GM18907 (cell line): Measurements from ENCODE around the gene COA3.

Source experiments
- ATAC-seq: cut with Tn5 transposase; IDR thresholded peaks from one replicate; pipeline ENCODE4 v1.9.1; 2021; ENCODE audit warnings: mild to moderate bottlenecking, moderate library complexity; ENCODE audit not compliant: unreplicated experiment

Gene COA3

DNA sequence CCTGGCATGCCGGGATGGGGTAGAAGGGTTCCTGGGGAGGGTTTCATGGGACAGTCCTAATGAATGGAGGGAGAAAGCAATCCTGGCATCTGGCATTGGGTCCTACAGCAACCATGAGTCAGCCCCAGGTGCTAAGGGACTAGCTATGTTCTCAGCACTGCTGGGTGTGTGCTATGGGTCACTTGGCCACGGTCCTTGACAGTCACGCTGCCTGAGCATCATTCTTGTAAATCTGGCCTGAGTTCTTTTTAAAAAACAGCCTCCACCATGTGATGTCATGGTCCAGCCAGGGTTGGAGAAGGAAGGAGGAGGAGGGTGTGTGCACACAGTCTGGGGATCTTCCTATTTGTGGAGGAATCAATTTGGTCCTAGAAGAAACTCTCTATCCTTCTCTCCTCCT lies 43.7 kb downstream of the COA3 start:
- no peak for ATAC-seq

DNA sequence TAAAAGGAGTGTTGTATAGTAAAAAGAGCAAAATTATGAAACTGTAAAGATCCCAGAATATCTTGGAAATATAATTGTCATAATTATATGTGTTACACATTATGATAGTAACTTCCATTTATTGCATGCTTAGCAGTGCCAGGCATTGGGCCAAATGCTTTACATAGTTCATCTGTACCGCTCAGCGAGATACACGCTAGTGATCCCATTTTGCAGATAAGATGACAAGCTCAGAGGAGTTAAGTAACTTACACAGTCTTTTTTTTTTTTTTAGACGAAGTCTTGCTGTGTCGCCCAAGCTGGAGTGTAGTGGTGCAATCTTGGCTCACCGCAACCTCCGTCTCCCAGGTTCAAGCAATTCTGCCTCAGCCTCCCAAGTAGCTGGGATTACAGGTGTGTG lies 46.9 kb downstream of the COA3 start:
- no peak for ATAC-seq

DNA sequence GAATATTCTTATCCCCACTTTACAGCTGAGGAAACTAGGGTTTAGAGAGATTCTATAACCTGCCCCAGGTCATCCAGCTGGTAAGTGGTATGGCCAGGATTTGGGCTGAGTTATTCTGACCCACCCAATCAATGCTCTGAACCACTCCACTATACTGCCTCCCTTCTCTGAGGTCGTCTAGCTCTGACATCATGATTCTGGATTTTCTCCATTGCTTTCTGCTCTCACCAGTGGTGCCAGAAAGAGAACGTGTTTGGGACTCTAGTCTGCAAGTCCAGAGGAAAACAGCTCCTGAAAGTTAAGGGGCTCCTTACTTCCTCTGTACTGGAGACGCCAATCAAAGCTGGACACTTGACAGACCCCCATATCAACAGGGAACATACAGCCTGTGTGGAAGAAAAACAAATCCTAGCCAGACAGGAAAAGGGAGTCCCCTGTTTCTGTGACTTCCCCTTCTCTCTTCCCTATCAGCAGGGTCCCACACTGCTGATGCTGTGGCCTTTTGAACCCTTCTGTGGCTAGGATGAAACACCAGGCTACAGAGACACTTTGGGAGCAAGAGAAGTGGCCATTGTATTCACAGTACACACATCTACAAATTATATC lies 47.7 kb downstream of the COA3 start:
- ATAC-seq: no peak

DNA sequence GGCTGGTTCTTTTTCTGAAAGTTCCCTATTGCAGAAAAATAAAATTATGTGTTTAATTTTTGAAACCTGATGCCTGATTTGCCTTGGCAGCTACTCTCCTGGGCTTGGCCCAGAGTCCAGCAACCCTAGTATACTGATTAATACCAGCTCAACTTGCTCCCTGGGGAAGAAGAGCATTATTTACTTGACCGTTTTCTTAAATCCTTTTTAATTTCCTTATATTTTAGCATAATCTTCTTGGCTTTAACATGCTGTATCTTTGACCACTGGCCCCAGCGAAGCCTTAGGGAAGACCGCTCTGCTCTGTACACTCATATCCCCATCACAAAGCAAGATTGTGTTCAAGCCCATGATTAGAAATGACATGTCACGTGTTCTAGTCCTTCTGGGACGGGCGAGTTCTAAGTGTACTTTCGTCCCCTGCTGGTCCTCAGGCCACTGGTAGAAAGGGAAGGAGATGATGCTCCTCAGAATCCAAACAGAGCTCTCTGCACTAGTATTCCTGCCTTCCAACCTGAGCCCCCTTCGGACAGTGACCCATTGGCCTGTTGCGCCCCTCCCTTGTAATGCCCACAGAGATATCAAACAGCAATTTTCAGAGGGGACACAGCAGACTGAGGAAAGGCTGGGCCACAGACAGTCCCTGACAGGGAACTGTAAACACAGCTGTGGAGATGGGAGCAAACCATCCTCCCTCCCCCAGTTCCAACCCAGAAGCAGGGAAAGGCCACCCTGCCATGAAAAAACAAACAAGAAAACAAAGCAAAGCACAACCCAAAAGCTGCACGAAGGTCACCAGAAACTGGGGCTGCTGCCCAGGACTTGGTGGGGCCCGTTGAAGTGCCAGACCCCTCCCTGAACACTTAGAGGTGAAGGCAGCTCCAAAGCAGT lies 49.4 kb downstream of the COA3 start:
- ATAC-seq: no peak

DNA sequence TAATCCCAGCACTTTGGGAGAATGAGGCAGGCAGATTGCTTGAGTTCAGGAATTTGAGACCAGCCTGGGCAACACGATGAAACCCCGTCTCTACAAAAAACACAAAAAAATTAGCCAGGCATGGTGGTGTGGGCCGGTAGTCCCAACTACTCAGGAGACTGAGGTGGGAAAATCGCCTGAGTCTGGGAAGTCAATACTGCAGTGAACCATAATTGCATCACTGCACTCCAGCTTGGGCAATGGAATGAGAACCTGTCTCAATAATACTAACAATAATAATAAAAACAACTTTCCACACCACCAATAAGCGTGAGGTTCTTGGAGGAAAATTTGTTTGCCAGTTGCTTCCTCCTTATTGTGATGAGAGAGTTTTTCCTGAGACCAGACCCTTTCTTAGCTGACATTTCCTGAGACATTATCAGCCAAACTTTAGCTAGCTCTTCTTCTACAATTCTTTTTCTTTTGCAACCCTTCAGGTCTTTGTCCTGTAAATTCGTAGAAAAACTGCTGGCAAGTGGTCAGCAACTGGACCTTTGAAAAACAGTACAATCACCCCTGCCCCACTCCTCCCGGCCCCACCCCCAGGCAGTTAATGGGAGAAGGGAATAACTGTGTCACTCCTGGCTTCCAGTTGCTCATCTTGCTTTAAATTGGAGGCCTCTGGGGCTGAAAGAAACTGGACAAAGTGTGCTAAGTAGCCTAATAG lies 50.1 kb downstream of the COA3 start:
- no peak for ATAC-seq
